Liver (tissue), 9 donors: ENCODE results near the gene MBOAT1. TPM values are rescaled to one million over a fixed set of nuclear protein-coding genes. Genes with fewer than 3 reads are reported as not detected.

Source experiments
- DNase-seq: peaks from one replicate; pipeline ENCODE4 v3.0.0-alpha.2; 2017; ENCODE audit warnings: low spot score
- H3K27ac ChIP-seq, 2 donors: one replicate each; pipeline ENCODE4 v1.7.0; 2013; ENCODE audit warnings: inconsistent platforms in 2 of 2, low read length in 2 of 2, control low read depth in 1 of 2, low read depth in 1 of 2, mild to moderate bottlenecking in 1 of 2
- H3K27me3 ChIP-seq, 4 donors: one replicate each; pipeline versions ENCODE4 v1.6.1 to v1.7.0; 2013; ENCODE audit warnings: low read length in 3 of 4, inconsistent platforms in 1 of 4, mild to moderate bottlenecking in 1 of 4, moderate library complexity in 1 of 4; ENCODE audit not compliant: control insufficient read depth in 4 of 4, insufficient read depth in 4 of 4
- H3K36me3 ChIP-seq, 4 donors: one replicate each; pipeline versions ENCODE4 v1.6.1 to v1.7.0; 2013; ENCODE audit warnings: low read length in 3 of 4, mild to moderate bottlenecking in 3 of 4, low read depth in 1 of 4, moderate library complexity in 1 of 4; ENCODE audit not compliant: control insufficient read depth in 4 of 4, insufficient read depth in 3 of 4
- H3K4me1 ChIP-seq, 4 donors: one replicate each; pipeline versions ENCODE4 v1.6.1 to v1.7.0; 2013; ENCODE audit warnings: low read length in 3 of 4, mild to moderate bottlenecking in 3 of 4, moderate library complexity in 1 of 4; ENCODE audit not compliant: control insufficient read depth in 4 of 4, insufficient read depth in 4 of 4
- H3K4me3 ChIP-seq, 3 donors: one replicate each; pipeline versions ENCODE4 v1.6.1 to v1.7.0; 2013; ENCODE audit warnings: low read length in 3 of 3, control low read depth in 1 of 3, low read depth in 1 of 3, mild to moderate bottlenecking in 1 of 3
- H3K9ac ChIP-seq, 2 donors: one replicate each; pipeline ENCODE4 v1.7.0; 2013; ENCODE audit warnings: low read length in 2 of 2, mild to moderate bottlenecking in 2 of 2, moderate library complexity in 2 of 2, control low read depth in 1 of 2, low read depth in 1 of 2
- H3K9me3 ChIP-seq, 4 donors: one replicate each; pipeline versions ENCODE4 v1.6.1 to v1.7.0; 2013; ENCODE audit warnings: low read length in 3 of 4; ENCODE audit not compliant: control insufficient read depth in 4 of 4
- EGR1 ChIP-seq, 2 donors: IDR thresholded peaks; 2 replicates each; pipeline ENCODE4 v1.6.1; 2016 to 2018; ENCODE audit warnings: antibody characterized with exemption in 2 of 2, low read depth in 2 of 2
- FOXA1 ChIP-seq: IDR thresholded peaks from 2 replicates; pipeline ENCODE4 v1.6.1; 2016; ENCODE audit warnings: antibody characterized with exemption
- FOXA2 ChIP-seq: IDR thresholded peaks from 2 replicates; pipeline ENCODE4 v1.6.1; 2016; ENCODE audit warnings: antibody characterized with exemption
- GABPA ChIP-seq, 2 donors: IDR thresholded peaks in 1 of 2; conservative IDR thresholded peaks in 1 of 2; 2 replicates each; pipeline ENCODE4 v1.6.1; 2016; ENCODE audit warnings: antibody characterized with exemption in 2 of 2, mild to moderate bottlenecking in 1 of 2, moderate library complexity in 1 of 2
- HNF4A ChIP-seq, 2 donors: conservative IDR thresholded peaks; 2 replicates each; pipeline ENCODE4 v1.6.1; 2016; ENCODE audit warnings: antibody characterized with exemption in 2 of 2, mild to moderate bottlenecking in 2 of 2
- HNF4G ChIP-seq: IDR thresholded peaks from 2 replicates; pipeline ENCODE4 v1.6.1; 2016; ENCODE audit warnings: antibody characterized with exemption
- JUND ChIP-seq, 2 donors: IDR thresholded peaks; 2 replicates each; pipeline ENCODE4 v1.6.1; 2016; ENCODE audit warnings: antibody characterized with exemption in 2 of 2
- NR2F2 ChIP-seq: IDR thresholded peaks from 2 replicates; pipeline ENCODE4 v1.6.1; 2016; ENCODE audit warnings: antibody characterized with exemption
- RAD21 ChIP-seq, 2 donors: IDR thresholded peaks; 2 replicates each; pipeline ENCODE4 v1.6.1; 2016; ENCODE audit warnings: antibody characterized with exemption in 2 of 2, mild to moderate bottlenecking in 2 of 2
- RXRA ChIP-seq, 2 donors: IDR thresholded peaks; 2 replicates each; pipeline ENCODE4 v1.6.1; 2017 to 2018; ENCODE audit warnings: antibody characterized with exemption in 2 of 2, mild to moderate bottlenecking in 1 of 2
- YY1 ChIP-seq: IDR thresholded peaks from 2 replicates; pipeline ENCODE4 v1.6.1; 2016; ENCODE audit warnings: antibody characterized with exemption, mild to moderate bottlenecking
- WGBS: extraction: QIAGEN DNeasy Blood & Tissue Kit; methylation state at CpG from one replicate; pipeline ENCODE4 v1.1.7; 2013; 5-methylcytosine and 5-hydroxymethylcytosine counted together
- polyA plus RNA-seq, 2 donors: library from polyadenylated mRNA; stranded (reverse) in 1 of 2; unstranded in 1 of 2; fragments of 200-250 nt in 1 of 2; fragments of >200 nt in 1 of 2; fragmentation: Nextera tagmentation in 1 of 2; extraction: Ambion mirVana in 1 of 2; gene quantifications; one replicate each; pipeline versions ENCODE4 v1.2.1 to v1.2.3, GENCODE V29; 2013 to 2015
- total RNA-seq, 2 donors: library from RNA; depleted of rRNA; stranded (reverse); fragments of >200 nt; gene quantifications; one replicate each; pipeline ENCODE4 v1.2.3, GENCODE V29; 2014
- TF ChIP-seq, protein P1 (sequence below): fragments of 150-350 bp; IDR thresholded peaks from 2 replicates; pipeline ENCODE4 v1.5.1; 2017; ENCODE audit warnings: improper control_type of control experiment, low read depth, low read length; ENCODE audit not compliant: missing input control
- TF ChIP-seq, protein P2 (sequence below): IDR thresholded peaks from 2 replicates; pipeline ENCODE4 v1.6.1; 2016; ENCODE audit warnings: antibody characterized with exemption
- TF ChIP-seq, protein P3 (sequence below): IDR thresholded peaks from 2 replicates; pipeline ENCODE4 v1.6.1; 2016; ENCODE audit warnings: antibody characterized with exemption
- TF ChIP-seq, protein P4 (sequence below): IDR thresholded peaks from 2 replicates; pipeline ENCODE4 v1.6.1; 2016; ENCODE audit warnings: antibody characterized with exemption
- TF ChIP-seq, protein P5 (sequence below): IDR thresholded peaks from 2 replicates; pipeline ENCODE4 v1.6.1; 2016; ENCODE audit warnings: antibody characterized with exemption, mild to moderate bottlenecking
- donor health status: healthy.
- donor health status: healthy.
- donor health status: healthy.
- donor health status: healthy.
- donor health status: healthy.

Gene MBOAT1
- total and polyA plus RNA-seq, 4 donors = 1.2 to 9.3 (median 3.3) TPM

DNA sequence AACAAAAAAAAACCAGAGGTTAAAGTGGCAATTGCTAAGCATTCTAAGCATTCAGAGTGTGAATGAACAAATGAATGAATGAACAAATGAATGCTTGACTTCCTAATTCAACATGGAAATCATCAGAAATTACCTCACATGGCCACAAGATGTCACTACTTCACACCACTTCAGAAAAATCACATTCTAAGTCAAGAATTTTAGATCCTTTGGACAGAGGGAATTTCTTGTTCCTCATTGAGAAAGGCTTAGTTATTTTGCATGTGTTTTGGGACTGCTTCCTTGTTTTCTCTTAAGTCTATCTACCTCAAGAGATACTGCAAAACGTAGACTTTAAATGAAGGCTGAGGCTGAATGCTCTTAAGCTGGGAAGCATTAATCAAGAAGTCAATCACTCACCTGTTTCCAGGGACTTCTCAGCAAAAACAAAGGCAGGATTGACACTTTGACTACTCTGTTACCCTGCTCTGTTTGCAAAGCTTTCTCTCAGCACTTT, 120.2 kb downstream of the MBOAT1 start:
- H3K27me3 ChIP-seq = no peaks in the 10 kb centered on the region
- H3K9ac ChIP-seq = no peak overlapping the region
- no peaks in the 10 kb centered on the region for H3K36me3 ChIP-seq
- H3K4me1 ChIP-seq = no peaks in the 10 kb centered on the region
- 9% methylated on average over 1 of the region's 1 CpG for WGBS
- H3K4me3 ChIP-seq = no peak overlapping the region
- H3K9me3 ChIP-seq = peaks cover 0 to 5% (median under 1%) of the 10 kb centered on the region in 4 donors
- DNase-seq = no peak
- TF ChIP-seq YY1 = no peak
- TF ChIP-seq, protein P1, sequence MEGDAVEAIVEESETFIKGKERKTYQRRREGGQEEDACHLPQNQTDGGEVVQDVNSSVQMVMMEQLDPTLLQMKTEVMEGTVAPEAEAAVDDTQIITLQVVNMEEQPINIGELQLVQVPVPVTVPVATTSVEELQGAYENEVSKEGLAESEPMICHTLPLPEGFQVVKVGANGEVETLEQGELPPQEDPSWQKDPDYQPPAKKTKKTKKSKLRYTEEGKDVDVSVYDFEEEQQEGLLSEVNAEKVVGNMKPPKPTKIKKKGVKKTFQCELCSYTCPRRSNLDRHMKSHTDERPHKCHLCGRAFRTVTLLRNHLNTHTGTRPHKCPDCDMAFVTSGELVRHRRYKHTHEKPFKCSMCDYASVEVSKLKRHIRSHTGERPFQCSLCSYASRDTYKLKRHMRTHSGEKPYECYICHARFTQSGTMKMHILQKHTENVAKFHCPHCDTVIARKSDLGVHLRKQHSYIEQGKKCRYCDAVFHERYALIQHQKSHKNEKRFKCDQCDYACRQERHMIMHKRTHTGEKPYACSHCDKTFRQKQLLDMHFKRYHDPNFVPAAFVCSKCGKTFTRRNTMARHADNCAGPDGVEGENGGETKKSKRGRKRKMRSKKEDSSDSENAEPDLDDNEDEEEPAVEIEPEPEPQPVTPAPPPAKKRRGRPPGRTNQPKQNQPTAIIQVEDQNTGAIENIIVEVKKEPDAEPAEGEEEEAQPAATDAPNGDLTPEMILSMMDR = peak; percentile 76
- peak; percentile 89 to 94 for TF ChIP-seq RAD21 (IDR thresholded peaks at IDR 0.05)
- TF ChIP-seq, protein P2, sequence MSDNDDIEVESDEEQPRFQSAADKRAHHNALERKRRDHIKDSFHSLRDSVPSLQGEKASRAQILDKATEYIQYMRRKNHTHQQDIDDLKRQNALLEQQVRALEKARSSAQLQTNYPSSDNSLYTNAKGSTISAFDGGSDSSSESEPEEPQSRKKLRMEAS = no peak
- no peak overlapping the region for H3K27ac ChIP-seq

DNA sequence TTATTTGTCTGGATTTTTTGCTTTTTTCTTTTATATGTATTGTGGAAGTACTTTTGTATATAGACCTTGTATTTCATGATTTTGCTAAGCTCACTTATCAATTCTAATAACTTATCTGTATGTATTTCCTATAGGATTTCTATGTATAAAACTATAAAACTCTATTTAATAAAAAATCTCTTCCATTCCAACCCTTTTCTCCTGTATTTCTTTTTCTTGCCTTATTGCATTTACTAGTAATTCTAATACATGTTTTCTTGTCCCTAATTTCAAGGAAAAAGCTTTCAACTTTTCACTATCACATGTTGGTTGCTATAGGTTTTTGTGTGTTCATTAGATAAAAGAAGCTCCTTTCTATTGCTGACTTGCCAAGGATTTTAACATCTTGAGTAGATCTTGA, 125.3 kb downstream of the MBOAT1 start:
- DNase-seq = no peak

DNA sequence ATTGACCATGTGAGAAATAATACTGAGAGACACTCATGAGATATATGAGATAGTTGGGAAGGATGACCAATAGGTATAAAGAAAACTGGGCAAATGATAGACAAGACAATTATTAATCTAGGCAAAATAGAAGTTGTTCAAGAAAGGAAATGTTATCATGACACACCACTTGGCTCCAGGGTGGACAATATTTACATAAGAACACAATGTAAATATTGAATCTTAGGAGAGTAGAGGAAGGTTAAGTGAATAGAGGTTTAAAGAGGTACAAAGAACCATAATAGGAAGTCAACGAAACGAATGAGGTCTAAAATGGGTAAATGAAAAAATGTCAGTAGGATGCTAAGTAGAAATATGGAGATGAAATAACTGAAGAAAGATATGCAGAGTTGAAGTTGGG, 126.5 kb downstream of the MBOAT1 start:
- no peak overlapping the region for H3K27ac ChIP-seq
- H3K27me3 ChIP-seq = no peaks in the 10 kb centered on the region
- 54% methylated on average over 2 of the region's 2 CpGs for WGBS
- H3K9me3 ChIP-seq = peaks cover 2 to 6% (median 5%) of the 10 kb centered on the region in 4 donors
- no peak for DNase-seq
- H3K4me1 ChIP-seq = no peaks in the 10 kb centered on the region
- no peaks in the 10 kb centered on the region for H3K36me3 ChIP-seq
- no peak overlapping the region for H3K9ac ChIP-seq
- H3K4me3 ChIP-seq = no peak overlapping the region
- TF ChIP-seq YY1 = no peak
- no peak for TF ChIP-seq JUND (IDR thresholded peaks at IDR 0.05)
- TF ChIP-seq GABPA (IDR thresholded peaks at IDR 0.05 in 1 of 2, conservative IDR thresholded peaks at IDR 0.05 in 1 of 2) = no peak
- TF ChIP-seq, protein P3, sequence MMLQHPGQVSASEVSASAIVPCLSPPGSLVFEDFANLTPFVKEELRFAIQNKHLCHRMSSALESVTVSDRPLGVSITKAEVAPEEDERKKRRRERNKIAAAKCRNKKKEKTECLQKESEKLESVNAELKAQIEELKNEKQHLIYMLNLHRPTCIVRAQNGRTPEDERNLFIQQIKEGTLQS = no peak
- TF ChIP-seq NR2F2 = no peak
- TF ChIP-seq, protein P2 = no peak
- no peak for TF ChIP-seq HNF4A (conservative IDR thresholded peaks at IDR 0.05)
- TF ChIP-seq HNF4G = no peak
- TF ChIP-seq, protein P4, sequence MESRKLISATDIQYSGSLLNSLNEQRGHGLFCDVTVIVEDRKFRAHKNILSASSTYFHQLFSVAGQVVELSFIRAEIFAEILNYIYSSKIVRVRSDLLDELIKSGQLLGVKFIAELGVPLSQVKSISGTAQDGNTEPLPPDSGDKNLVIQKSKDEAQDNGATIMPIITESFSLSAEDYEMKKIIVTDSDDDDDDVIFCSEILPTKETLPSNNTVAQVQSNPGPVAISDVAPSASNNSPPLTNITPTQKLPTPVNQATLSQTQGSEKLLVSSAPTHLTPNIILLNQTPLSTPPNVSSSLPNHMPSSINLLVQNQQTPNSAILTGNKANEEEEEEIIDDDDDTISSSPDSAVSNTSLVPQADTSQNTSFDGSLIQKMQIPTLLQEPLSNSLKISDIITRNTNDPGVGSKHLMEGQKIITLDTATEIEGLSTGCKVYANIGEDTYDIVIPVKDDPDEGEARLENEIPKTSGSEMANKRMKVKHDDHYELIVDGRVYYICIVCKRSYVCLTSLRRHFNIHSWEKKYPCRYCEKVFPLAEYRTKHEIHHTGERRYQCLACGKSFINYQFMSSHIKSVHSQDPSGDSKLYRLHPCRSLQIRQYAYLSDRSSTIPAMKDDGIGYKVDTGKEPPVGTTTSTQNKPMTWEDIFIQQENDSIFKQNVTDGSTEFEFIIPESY = no peak
- TF ChIP-seq, protein P1 = no peak

More for the DNA sequence above, 125.3 kb downstream of the MBOAT1 start:
- Histone ChIP-seq H3K36me3 (no peaks in the 10 kb centered on the region), H3K27ac (no peak overlapping the region), H3K4me3 (no peak overlapping the region), H3K9ac (no peak overlapping the region), H3K9me3 (peaks cover 2 to 6% (median 5%) of the 10 kb centered on the region in 4 donors), H3K27me3 (no peaks in the 10 kb centered on the region), H3K4me1 (no peaks in the 10 kb centered on the region)
- TF ChIP-seq GABPA (IDR thresholded peaks at IDR 0.05 in 1 of 2, conservative IDR thresholded peaks at IDR 0.05 in 1 of 2) = no peak
- no peak for TF ChIP-seq FOXA2
- no peak for TF ChIP-seq RAD21 (IDR thresholded peaks at IDR 0.05)
- TF ChIP-seq JUND (IDR thresholded peaks at IDR 0.05) = no peak
- no peak for TF ChIP-seq NR2F2
- no peak for TF ChIP-seq HNF4G
- TF ChIP-seq RXRA (IDR thresholded peaks at IDR 0.05) = no peak
- no peak for TF ChIP-seq EGR1 (IDR thresholded peaks at IDR 0.05; ENCODE audit: low read depth in 2 of 2)
- no peak for TF ChIP-seq FOXA1
- TF ChIP-seq HNF4A (conservative IDR thresholded peaks at IDR 0.05) = no peak
- TF ChIP-seq, protein P5, sequence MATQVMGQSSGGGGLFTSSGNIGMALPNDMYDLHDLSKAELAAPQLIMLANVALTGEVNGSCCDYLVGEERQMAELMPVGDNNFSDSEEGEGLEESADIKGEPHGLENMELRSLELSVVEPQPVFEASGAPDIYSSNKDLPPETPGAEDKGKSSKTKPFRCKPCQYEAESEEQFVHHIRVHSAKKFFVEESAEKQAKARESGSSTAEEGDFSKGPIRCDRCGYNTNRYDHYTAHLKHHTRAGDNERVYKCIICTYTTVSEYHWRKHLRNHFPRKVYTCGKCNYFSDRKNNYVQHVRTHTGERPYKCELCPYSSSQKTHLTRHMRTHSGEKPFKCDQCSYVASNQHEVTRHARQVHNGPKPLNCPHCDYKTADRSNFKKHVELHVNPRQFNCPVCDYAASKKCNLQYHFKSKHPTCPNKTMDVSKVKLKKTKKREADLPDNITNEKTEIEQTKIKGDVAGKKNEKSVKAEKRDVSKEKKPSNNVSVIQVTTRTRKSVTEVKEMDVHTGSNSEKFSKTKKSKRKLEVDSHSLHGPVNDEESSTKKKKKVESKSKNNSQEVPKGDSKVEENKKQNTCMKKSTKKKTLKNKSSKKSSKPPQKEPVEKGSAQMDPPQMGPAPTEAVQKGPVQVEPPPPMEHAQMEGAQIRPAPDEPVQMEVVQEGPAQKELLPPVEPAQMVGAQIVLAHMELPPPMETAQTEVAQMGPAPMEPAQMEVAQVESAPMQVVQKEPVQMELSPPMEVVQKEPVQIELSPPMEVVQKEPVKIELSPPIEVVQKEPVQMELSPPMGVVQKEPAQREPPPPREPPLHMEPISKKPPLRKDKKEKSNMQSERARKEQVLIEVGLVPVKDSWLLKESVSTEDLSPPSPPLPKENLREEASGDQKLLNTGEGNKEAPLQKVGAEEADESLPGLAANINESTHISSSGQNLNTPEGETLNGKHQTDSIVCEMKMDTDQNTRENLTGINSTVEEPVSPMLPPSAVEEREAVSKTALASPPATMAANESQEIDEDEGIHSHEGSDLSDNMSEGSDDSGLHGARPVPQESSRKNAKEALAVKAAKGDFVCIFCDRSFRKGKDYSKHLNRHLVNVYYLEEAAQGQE = no peak
